ENCODE data around the gene WDR88.

The WDR88 gene

GRCh38 chr19:33191501-33191900, 59.6 kb downstream of the WDR88 start:
- DNase-seq (ENCODE audit: low read depth): no peak
- no peak overlapping the region for H3K4me3 ChIP-seq (ENCODE audit: low read depth, low read length)
- TF ChIP-seq, protein P1, sequence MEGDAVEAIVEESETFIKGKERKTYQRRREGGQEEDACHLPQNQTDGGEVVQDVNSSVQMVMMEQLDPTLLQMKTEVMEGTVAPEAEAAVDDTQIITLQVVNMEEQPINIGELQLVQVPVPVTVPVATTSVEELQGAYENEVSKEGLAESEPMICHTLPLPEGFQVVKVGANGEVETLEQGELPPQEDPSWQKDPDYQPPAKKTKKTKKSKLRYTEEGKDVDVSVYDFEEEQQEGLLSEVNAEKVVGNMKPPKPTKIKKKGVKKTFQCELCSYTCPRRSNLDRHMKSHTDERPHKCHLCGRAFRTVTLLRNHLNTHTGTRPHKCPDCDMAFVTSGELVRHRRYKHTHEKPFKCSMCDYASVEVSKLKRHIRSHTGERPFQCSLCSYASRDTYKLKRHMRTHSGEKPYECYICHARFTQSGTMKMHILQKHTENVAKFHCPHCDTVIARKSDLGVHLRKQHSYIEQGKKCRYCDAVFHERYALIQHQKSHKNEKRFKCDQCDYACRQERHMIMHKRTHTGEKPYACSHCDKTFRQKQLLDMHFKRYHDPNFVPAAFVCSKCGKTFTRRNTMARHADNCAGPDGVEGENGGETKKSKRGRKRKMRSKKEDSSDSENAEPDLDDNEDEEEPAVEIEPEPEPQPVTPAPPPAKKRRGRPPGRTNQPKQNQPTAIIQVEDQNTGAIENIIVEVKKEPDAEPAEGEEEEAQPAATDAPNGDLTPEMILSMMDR (IDR thresholded peaks at IDR 0.05; ENCODE audit: control insufficient read depth, extremely low read depth, insufficient read depth): no peak

- no peak for DNase-seq (ENCODE audit: low read depth)
- TF ChIP-seq, protein P1 (IDR thresholded peaks at IDR 0.05; ENCODE audit: control insufficient read depth, extremely low read depth, insufficient read depth): no peak
- no peak overlapping the region for H3K4me3 ChIP-seq (ENCODE audit: low read depth, low read length)
These were observed 60.1 kb downstream of the WDR88 start for GRCh38 chr19:33192010-33192409.

DNA sequence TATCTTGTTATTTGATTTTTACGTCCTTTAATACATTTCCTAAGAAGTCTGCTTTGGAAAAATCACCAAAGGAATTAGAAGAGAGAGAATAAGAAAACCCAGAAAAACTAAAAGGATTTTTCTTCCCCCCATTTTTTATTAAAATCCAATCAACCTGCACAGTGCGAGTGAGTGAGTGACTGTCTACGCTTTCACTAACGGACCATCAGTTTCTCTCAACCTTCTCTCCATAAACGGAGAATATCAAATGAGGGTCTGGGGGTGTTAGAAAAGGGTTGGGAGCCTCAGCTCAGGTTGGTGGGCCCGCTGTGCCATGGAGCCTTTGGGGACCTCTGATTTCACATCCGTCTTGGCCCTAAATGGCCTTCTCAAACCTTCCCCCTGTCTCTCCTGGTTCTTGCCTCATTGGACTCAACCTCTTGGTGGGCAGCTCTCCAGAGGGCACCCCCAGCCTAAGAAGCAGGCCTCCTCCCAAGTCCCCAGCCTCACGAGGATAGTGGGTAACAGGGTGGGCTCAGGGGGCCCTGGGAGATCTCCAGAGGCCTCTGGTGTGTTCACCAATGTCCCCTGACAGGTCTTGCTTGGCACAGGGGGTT, 61.5 kb downstream of the WDR88 start:
- peak overlapping the region; percentile 41 for H3K4me3 ChIP-seq (ENCODE audit: low read depth, low read length)
- DNase-seq (ENCODE audit: low read depth): no peak
- TF ChIP-seq, protein P1 (IDR thresholded peaks at IDR 0.05; ENCODE audit: control insufficient read depth, extremely low read depth, insufficient read depth): no peak

DNA sequence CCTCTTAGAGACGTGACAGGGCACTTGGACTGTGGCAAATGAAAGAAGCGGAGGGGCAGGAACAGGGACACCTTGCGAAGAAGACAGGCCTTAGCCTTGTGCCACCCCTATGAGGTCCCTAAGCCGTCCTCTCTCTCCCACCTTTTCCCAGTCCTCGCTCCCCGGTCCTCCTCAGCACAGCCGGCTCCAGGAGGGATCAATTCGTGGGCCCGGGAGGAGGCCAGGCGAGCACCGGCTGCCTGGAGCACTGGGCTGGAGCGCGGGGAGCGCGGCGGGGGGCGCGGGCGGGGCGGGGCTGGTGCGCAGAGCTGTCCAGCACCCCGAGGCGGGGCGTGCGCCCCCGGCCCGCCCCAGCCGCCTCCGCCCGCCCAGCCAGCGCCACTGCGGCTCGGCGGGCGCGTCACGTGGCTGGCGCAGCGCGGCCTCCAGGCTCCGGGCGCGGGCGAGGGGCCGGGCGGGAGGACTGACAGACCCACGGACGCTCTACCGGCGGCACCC, 62.0 kb downstream of the WDR88 start, which contains the start of gene LRP3:
TSS of gene LRP3 (plus strand) at position 466 of the 498 bp plus-strand sequence. CDS start 456 bp downstream, outside the sequence.
- peak within 1 kb of the TSS; percentile 72 for H3K4me3 ChIP-seq (ENCODE audit: low read depth, low read length)
- no peak for DNase-seq (ENCODE audit: low read depth)
- TF ChIP-seq, protein P1 (IDR thresholded peaks at IDR 0.05; ENCODE audit: control insufficient read depth, extremely low read depth, insufficient read depth): no peak

GRCh38 chr19:33194532-33194885, 62.6 kb downstream of the WDR88 start:
- no peak for DNase-seq (ENCODE audit: low read depth)
- H3K4me3 ChIP-seq (ENCODE audit: low read depth, low read length): peak overlapping the region; percentile 72

DNA sequence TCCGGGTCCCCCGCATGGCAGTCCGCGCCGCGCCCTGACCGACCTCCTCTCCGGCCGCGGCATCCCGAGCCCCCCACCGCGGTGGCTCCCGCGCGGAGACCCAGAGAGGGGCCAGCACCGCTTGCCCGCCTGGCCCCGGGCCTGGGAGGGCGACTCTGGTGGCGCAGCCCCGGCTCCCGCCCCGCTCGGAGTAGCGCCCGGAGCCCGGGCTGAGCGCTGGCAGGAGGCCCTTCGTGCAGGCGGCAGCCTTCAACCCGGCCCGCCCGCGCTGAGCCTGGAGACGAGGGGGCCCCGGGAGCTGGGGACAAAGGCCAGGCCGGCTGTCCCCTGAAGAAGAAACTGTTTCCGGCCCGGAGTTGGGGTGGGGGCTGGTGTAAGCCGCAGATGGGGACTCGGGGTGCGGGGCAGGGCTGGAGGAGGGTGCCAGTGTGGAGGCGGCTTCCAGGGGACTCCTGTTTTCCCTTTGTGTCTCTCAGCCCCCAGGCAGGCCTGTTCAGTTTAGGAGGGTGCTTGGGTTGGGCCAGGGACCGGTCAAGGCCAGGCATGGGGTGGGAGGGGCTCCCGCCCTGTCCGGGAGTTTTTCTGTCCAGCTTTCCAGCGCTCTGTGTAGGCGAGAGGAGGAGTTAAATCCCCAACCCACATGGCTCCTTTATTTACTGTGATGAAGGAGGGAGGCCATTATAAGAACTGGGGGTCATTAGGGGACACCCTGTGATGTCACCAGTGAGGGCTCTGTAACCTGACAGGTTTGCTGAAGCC, 63.2 kb downstream of the WDR88 start:
- TF ChIP-seq, protein P1 (IDR thresholded peaks at IDR 0.05; ENCODE audit: control insufficient read depth, extremely low read depth, insufficient read depth): no peak
- DNase-seq (ENCODE audit: low read depth): no peak
- peak overlapping the region; percentile 72 for H3K4me3 ChIP-seq (ENCODE audit: low read depth, low read length)

More at GRCh38 chr19:33194532-33194885, 62.6 kb downstream of the WDR88 start:
- TF ChIP-seq, protein P1 (IDR thresholded peaks at IDR 0.05; ENCODE audit: control insufficient read depth, extremely low read depth, insufficient read depth): no peak
